Adrenal gland (tissue), 12 donors: ENCODE measurements around the gene DUSP22. TPM values are rescaled to one million over a fixed set of nuclear protein-coding genes. Genes with fewer than 3 reads are reported as not detected.

Source experiments
- DNase-seq, 7 donors: peaks; one replicate each; pipeline ENCODE4 v3.0.0-alpha.2; 2019 to 2020
- H3K27ac ChIP-seq, 5 donors: fragments of 200-600 bp; sonication (generic) in 4 of 5; 1 replicate in 3 of 5; 2 replicates in 2 of 5; pipeline versions ENCODE4 v1.5.1 to v1.8.0; 2016 to 2020; ENCODE audit warnings: mild to moderate bottlenecking in 1 of 5
- H3K27me3 ChIP-seq: fragments of 200-600 bp; 2 replicates; pipeline ENCODE4 v1.8.0; 2021
- H3K36me3 ChIP-seq, 2 donors: fragments of 200-600 bp; replicated peaks in 1 of 2; 1 replicate in 1 of 2; 2 replicates in 1 of 2; pipeline versions ENCODE4 v1.5.1 to v1.8.0; 2018 to 2022
- H3K4me1 ChIP-seq, 2 donors: fragments of 200-600 bp; replicated peaks in 1 of 2; 1 replicate in 1 of 2; 2 replicates in 1 of 2; pipeline versions ENCODE4 v1.5.1 to v1.8.0; 2018 to 2021
- H3K4me3 ChIP-seq, 4 donors: fragments of 200-600 bp; sonication (generic) in 3 of 4; one replicate each; pipeline ENCODE4 v1.5.1; 2016 to 2018
- H3K9me3 ChIP-seq, 3 donors: fragments of 200-600 bp; sonication (generic) in 1 of 3; replicated peaks in 1 of 3; 1 replicate in 2 of 3; 2 replicates in 1 of 3; pipeline versions ENCODE4 v1.5.1 to v1.8.0; 2016 to 2021
- POLR2A ChIP-seq, 2 donors: fragments of 450-650 bp; IDR thresholded peaks; one replicate each; pipeline ENCODE4 v1.6.1; 2017; ENCODE audit warnings: antibody characterized with exemption in 2 of 2, mild to moderate bottlenecking in 2 of 2, moderate library complexity in 1 of 2
- WGBS, 4 donors: extraction: QIAGEN DNeasy Blood & Tissue Kit in 2 of 4; methylation state at CpG; one replicate each; pipeline versions ENCODE4 v1.1.5 to v1.1.7; 2013 to 2017; 5-methylcytosine and 5-hydroxymethylcytosine counted together
- intact Hi-C, 2 donors: fragments of 100-400 bp; cut with DNase I; formaldehyde crosslinking; loops; one replicate each; pipeline versions ENCODE4 v1.14.1 to v1.15.0; 2022 to 2023
- polyA plus RNA-seq, 3 donors: library from polyadenylated mRNA; stranded (reverse); fragments of 200-250 nt in 2 of 3; fragments of 350-450 nt in 1 of 3; fragmentation: Illumina TruSeq in 1 of 3; extraction: RNeasy Lipid Tissue Mini Kit (QIAGEN cat#74804) in 1 of 3; gene quantifications; one replicate each; pipeline ENCODE4 v1.2.3, GENCODE V29; 2013 to 2014
- total RNA-seq, 9 donors: library from RNA; depleted of rRNA in 4 of 9; stranded (reverse); fragments of >200 nt in 4 of 9; fragments of 120-200 nt in 1 of 9; fragmentation: NEBNext Ultra II Directional in 1 of 9; extraction: Animal tissue kit (Norgen Biotek cat#: 25700) in 1 of 9; gene quantifications; one replicate each; pipeline versions ENCODE4 v1.1.0 to v1.2.4, GENCODE V29; 2013 to 2023
- TF ChIP-seq, protein P1 (sequence below), 6 experiments: fragments of 450-650 bp in 4 of 6; fragments of 200-600 bp in 2 of 6; sonication (generic) in 1 of 6; IDR thresholded peaks; 1 replicate in 5 of 6; 2 replicates in 1 of 6; pipeline versions ENCODE4 v1.5.1 to v1.8.0; 2016 to 2021; ENCODE audit warnings: antibody characterized with exemption in 6 of 6, mild to moderate bottlenecking in 2 of 6, moderate library complexity in 1 of 6
- donor health status: healthy with polysubstance abuse.
- donor health status: Bipolar disorder and iron deficiency.
- donor health status: DM: yes; HTN: yes; CAD: no.
- donor health status: DM: no; HTN: no; CAD: no.
- donor health status: DM: no; HTN: no; CAD: no.
- donor health status: DM: yes; HTN: yes; CAD: no.

Gene DUSP22
- total and polyA plus RNA-seq, 12 donors: 16.7 to 39.3 (median 25.9) TPM

DNA sequence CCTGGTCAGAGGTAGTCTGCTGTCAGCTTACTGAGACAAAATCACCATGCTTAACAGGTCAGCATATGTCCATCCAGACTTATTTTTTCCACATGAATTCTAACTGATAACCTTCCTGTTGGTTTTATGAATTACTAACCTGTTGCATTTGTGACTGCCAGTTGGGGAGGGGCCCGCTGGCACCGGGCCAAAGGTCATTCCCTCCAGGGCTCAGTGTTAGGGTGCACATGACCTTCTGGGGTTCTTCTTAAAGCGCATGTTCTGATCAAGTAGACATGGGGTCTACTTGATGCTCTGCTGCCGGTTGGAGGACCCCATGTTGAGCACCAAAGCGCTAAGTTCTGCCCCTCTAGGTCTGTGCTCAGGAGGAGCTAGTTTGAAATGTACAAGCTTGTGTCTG is 15.6 kb downstream of the DUSP22 start:
- 73 to 77% (median 76%) methylated on average over 5 of the region's 5 CpGs for WGBS, 4 donors
- intact Hi-C loops: no loop called here
- TF ChIP-seq, protein P1, sequence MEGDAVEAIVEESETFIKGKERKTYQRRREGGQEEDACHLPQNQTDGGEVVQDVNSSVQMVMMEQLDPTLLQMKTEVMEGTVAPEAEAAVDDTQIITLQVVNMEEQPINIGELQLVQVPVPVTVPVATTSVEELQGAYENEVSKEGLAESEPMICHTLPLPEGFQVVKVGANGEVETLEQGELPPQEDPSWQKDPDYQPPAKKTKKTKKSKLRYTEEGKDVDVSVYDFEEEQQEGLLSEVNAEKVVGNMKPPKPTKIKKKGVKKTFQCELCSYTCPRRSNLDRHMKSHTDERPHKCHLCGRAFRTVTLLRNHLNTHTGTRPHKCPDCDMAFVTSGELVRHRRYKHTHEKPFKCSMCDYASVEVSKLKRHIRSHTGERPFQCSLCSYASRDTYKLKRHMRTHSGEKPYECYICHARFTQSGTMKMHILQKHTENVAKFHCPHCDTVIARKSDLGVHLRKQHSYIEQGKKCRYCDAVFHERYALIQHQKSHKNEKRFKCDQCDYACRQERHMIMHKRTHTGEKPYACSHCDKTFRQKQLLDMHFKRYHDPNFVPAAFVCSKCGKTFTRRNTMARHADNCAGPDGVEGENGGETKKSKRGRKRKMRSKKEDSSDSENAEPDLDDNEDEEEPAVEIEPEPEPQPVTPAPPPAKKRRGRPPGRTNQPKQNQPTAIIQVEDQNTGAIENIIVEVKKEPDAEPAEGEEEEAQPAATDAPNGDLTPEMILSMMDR (IDR thresholded peaks at IDR 0.05): no peak
- no peak for TF ChIP-seq POLR2A (IDR thresholded peaks at IDR 0.05)
- Histone ChIP-seq H3K9me3 (no peaks in the 10 kb centered on the region), H3K4me3 (no peak overlapping the region), H3K27ac (no peak overlapping the region), H3K27me3 (no peaks in the 10 kb centered on the region), H3K4me1 (peaks cover 0 to 7% of the 10 kb centered on the region in 2 donors), H3K36me3 (no peaks in the 10 kb centered on the region)
- no peak for DNase-seq

DNA sequence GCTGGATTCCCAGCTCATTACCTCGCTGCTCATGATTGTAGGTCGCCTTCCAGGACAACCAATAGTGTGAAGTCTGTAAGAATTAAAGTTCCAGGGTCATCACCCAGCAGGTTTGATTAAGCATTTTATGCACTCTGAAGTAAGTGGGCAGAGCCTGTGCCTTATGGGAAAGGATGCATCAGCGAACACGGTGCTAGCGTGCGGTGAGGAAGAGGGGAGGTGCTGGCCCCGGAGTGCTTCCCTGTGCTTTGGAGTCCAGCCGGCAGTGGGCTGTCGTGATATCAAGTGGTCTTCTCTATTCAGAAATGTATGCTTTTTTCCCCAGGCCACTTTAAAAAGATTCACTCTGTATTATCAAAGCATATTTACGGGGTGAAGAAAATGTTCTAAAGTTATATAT is 16.0 kb downstream of the DUSP22 start:
- Histone ChIP-seq H3K9me3 (no peaks in the 10 kb centered on the region), H3K27ac (no peak overlapping the region), H3K4me1 (peaks cover 0 to 7% of the 10 kb centered on the region in 2 donors), H3K36me3 (no peaks in the 10 kb centered on the region), H3K4me3 (no peak overlapping the region), H3K27me3 (no peaks in the 10 kb centered on the region)
- no peak for DNase-seq
- 84 to 87% (median 86%) methylated on average over 10 of the region's 10 CpGs for WGBS, 4 donors
- TF ChIP-seq POLR2A (IDR thresholded peaks at IDR 0.05): no peak
- TF ChIP-seq, protein P1 (IDR thresholded peaks at IDR 0.05): no peak
- intact Hi-C loops: no loop called here

DNA sequence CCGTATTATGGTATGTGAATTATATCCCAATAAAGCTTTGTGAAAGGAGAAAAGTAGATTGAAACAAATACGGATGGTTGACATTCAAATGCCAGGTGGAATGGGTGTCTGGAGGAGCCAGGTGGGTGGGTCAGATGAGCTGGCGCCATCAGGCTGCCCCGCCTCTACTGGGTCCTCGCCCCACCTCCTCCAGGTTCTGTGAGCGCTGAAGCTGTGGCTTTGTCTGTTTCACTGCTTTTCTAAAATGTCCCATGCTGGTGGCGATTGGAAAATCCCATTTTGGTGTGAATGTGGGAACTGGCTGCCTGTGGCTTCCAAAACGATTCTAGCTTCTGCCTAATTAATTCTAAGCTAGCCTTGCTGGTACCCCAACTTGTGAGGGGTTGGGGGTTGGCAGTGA is 16.5 kb downstream of the DUSP22 start:
- intact Hi-C loops: no loop called here
- TF ChIP-seq, protein P1 (IDR thresholded peaks at IDR 0.05): no peak
- TF ChIP-seq POLR2A (IDR thresholded peaks at IDR 0.05): no peak
- no peak overlapping the region for H3K4me3 ChIP-seq
- H3K27me3 ChIP-seq: no peaks in the 10 kb centered on the region
- H3K27ac ChIP-seq: no peak overlapping the region
- 76 to 80% (median 78%) methylated on average over 8 of the region's 8 CpGs for WGBS, 4 donors
- no peaks in the 10 kb centered on the region for H3K36me3 ChIP-seq
- H3K9me3 ChIP-seq: no peaks in the 10 kb centered on the region
- H3K4me1 ChIP-seq: peaks cover 0 to 7% of the 10 kb centered on the region in 2 donors
- no peak for DNase-seq

DNA sequence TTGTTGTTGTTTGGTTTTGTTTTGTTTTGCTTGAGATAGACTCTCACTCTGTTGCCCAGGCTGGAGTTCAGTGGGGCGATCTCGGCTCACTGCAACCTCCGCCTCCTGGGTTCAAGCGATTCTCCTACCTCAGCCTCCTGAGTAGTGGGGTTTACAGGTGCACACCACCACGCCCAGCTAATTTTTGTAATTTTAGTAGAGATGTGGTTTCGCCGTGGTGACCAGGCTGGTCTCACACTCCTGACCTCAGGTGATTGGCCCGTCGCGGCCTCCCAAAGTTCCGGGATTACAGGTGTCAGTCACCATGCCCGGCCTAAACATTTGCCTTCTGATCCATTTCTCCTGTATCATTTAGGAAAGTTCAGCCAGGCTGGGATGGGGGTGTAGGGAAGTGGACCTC is 17.7 kb downstream of the DUSP22 start:
- intact Hi-C loops: no loop called here
- Histone ChIP-seq H3K27ac (no peak overlapping the region), H3K9me3 (no peaks in the 10 kb centered on the region), H3K27me3 (no peaks in the 10 kb centered on the region), H3K4me1 (peaks cover 0 to 7% of the 10 kb centered on the region in 2 donors), H3K36me3 (no peaks in the 10 kb centered on the region), H3K4me3 (no peak overlapping the region)
- TF ChIP-seq, protein P1 (IDR thresholded peaks at IDR 0.05): no peak
- TF ChIP-seq POLR2A (IDR thresholded peaks at IDR 0.05): no peak
- 91 to 94% (median 93%) methylated on average over 12 of the region's 12 CpGs for WGBS, 4 donors
- DNase-seq: no peak
